H54 (cell line): Measurements from ENCODE around the gene RGS14.
A peak's percentile ranks its signal among the peaks of the same experiment; 100 is the strongest.

Source experiments
- DNase-seq: peaks from one replicate; pipeline ENCODE4 v3.0.0; 2011; ENCODE audit warnings: low spot score, mixed read lengths; ENCODE audit not compliant: insufficient read length
- FAIRE-seq: peaks from 3 replicates; lab custom pipeline; 2011; peaks lifted over from hg19 to GRCh38; lab: Jason Lieb, UNC
- POLR2A ChIP-seq: IDR thresholded peaks from 2 replicates; pipeline ENCODE4 v1.6.1; 2011; ENCODE audit warnings: low read depth, mild to moderate bottlenecking, low read length

Gene RGS14

GRCh38 chr5:177396078-177396477 is 38.4 kb downstream of the RGS14 start:
- FAIRE-seq (no peak), DNase-seq (no peak)
- no peak for TF ChIP-seq POLR2A

- FAIRE-seq (no peak), DNase-seq (no peak)
- TF ChIP-seq POLR2A: no peak
Measured at GRCh38 chr5:177396807-177397206, 39.1 kb downstream of the RGS14 start.

- no peak for FAIRE-seq
Measured at GRCh38 chr5:177397875-177398390, 40.2 kb downstream of the RGS14 start.

GRCh38 chr5:177399997-177400868 is 42.5 kb downstream of the RGS14 start, which contains the start of gene PFN3:
PFN3 (minus strand) TSS chr5:177400661; CDS start chr5:177400576, 85 bp downstream.
- DNase-seq: no peak
- no peak for FAIRE-seq
- TF ChIP-seq POLR2A: no peak

More at GRCh38 chr5:177397875-177398390, 40.2 kb downstream of the RGS14 start:
- TF ChIP-seq POLR2A: no peak
- no peak for DNase-seq

GRCh38 chr5:177402271-177403043 is 44.7 kb downstream of the RGS14 start:
- no peak for TF ChIP-seq POLR2A
- FAIRE-seq (no peak), DNase-seq (no peak)

GRCh38 chr5:177403102-177403791 is 45.5 kb downstream of the RGS14 start:
- FAIRE-seq (no peak), DNase-seq (no peak)
- TF ChIP-seq POLR2A: no peak

- peak; percentile 73 for TF ChIP-seq POLR2A
- peak; percentile 95 for DNase-seq
- no peak for FAIRE-seq
Measured at GRCh38 chr5:177403792-177404640, 46.3 kb downstream of the RGS14 start.

GRCh38 chr5:177404641-177405179 is 47.0 kb downstream of the RGS14 start:
- DNase-seq (no peak), FAIRE-seq (no peak)
- TF ChIP-seq POLR2A: no peak

- no peak for TF ChIP-seq POLR2A
- FAIRE-seq (no peak), DNase-seq (no peak)
Measured at GRCh38 chr5:177405312-177405711, 47.6 kb downstream of the RGS14 start.

GRCh38 chr5:177405805-177406204 is 48.1 kb downstream of the RGS14 start:
- DNase-seq: no peak
- no peak for TF ChIP-seq POLR2A
- no peak for FAIRE-seq

GRCh38 chr5:177409043-177409801 is 51.5 kb downstream of the RGS14 start, which contains the start of gene F12:
F12 (minus strand) TSS chr5:177409564; CDS start chr5:177409527, 37 bp downstream.
- FAIRE-seq (no peak), DNase-seq (no peak)
- no peak for TF ChIP-seq POLR2A

- no peak for TF ChIP-seq POLR2A
- FAIRE-seq: no peak
- no peak for DNase-seq
Measured at GRCh38 chr5:177410575-177410974, 52.9 kb downstream of the RGS14 start.
